Lung (tissue), 12 donors: ENCODE data around the gene HSD11B1. TPM values are rescaled to one million over a fixed set of nuclear protein-coding genes. Genes with fewer than 3 reads are reported as not detected.

Experiments
- ATAC-seq: fragments of 200-7000 bp; cut with Tn5 transposase; one replicate; pipeline ENCODE4 v1.9.1; 2020; ENCODE audit warnings: moderate number of reproducible peaks; ENCODE audit not compliant: insufficient read depth, low FRiP score
- DNase-seq, 3 donors: peaks; one replicate each; pipeline ENCODE4 v3.0.0-alpha.2; 2013 to 2017
- H3K27ac ChIP-seq, 2 donors: one replicate each; pipeline ENCODE4 v1.5.1; 2013; ENCODE audit warnings: mild to moderate bottlenecking in 2 of 2, moderate library complexity in 2 of 2, control low read depth in 1 of 2, inconsistent platforms in 1 of 2, low read depth in 1 of 2, low read length in 1 of 2
- H3K27me3 ChIP-seq, 3 donors: one replicate each; pipeline ENCODE4 v1.5.1; 2013; ENCODE audit warnings: low read length in 2 of 3; ENCODE audit not compliant: control insufficient read depth in 3 of 3, insufficient read depth in 3 of 3
- H3K36me3 ChIP-seq, 4 donors: one replicate each; pipeline ENCODE4 v1.5.1; 2013; ENCODE audit warnings: low read length in 4 of 4, mild to moderate bottlenecking in 1 of 4, moderate library complexity in 1 of 4; ENCODE audit not compliant: control insufficient read depth in 4 of 4, insufficient read depth in 4 of 4
- H3K4me1 ChIP-seq, 5 donors: one replicate each; pipeline ENCODE4 v1.5.1; 2013; ENCODE audit warnings: low read length in 5 of 5, mild to moderate bottlenecking in 2 of 5, moderate library complexity in 1 of 5; ENCODE audit not compliant: control insufficient read depth in 5 of 5, insufficient read depth in 5 of 5
- H3K4me3 ChIP-seq: one replicate; pipeline ENCODE4 v1.5.1; 2013; ENCODE audit warnings: mild to moderate bottlenecking, control low read depth, moderate library complexity
- H3K9ac ChIP-seq, 2 donors: one replicate each; pipeline ENCODE4 v1.5.1; 2013; ENCODE audit warnings: low read length in 2 of 2, control low read depth in 1 of 2; ENCODE audit not compliant: insufficient read depth in 1 of 2
- H3K9me3 ChIP-seq, 4 donors: one replicate each; pipeline ENCODE4 v1.5.1; 2013; ENCODE audit warnings: low read length in 3 of 4, mild to moderate bottlenecking in 1 of 4, moderate library complexity in 1 of 4; ENCODE audit not compliant: control insufficient read depth in 4 of 4, insufficient read depth in 3 of 4
- WGBS, 2 donors: extraction: QIAGEN DNeasy Blood & Tissue Kit; methylation state at CpG; one replicate each; pipeline ENCODE4 v1.1.7; 2013; 5-methylcytosine and 5-hydroxymethylcytosine counted together
- polyA plus RNA-seq, 2 donors: library from polyadenylated mRNA; stranded (reverse); fragments of 200-250 nt; gene quantifications; one replicate each; pipeline ENCODE4 v1.2.1, GENCODE V29; 2013
- total RNA-seq, 2 donors: library from RNA; depleted of rRNA in 1 of 2; stranded (reverse); fragments of >200 nt in 1 of 2; gene quantifications; one replicate each; pipeline ENCODE4 v1.2.1, GENCODE V29; 2014 to 2021
- TF ChIP-seq, protein P1 (sequence below): IDR thresholded peaks from 2 replicates; pipeline ENCODE4 v1.5.1; 2012; ENCODE audit warnings: mild to moderate bottlenecking; ENCODE audit errors: control extremely low read depth, extremely low read depth
- donor health status: control.
- donor health status: control.
- donor health status: Bipolar disorder and iron deficiency.
- donor health status: healthy.
- donor health status: DM: yes; HTN: yes; CAD: no.

The HSD11B1 gene
- total and polyA plus RNA-seq, 4 donors, result 6.5 to 74.6 (median 25.4) TPM

DNA sequence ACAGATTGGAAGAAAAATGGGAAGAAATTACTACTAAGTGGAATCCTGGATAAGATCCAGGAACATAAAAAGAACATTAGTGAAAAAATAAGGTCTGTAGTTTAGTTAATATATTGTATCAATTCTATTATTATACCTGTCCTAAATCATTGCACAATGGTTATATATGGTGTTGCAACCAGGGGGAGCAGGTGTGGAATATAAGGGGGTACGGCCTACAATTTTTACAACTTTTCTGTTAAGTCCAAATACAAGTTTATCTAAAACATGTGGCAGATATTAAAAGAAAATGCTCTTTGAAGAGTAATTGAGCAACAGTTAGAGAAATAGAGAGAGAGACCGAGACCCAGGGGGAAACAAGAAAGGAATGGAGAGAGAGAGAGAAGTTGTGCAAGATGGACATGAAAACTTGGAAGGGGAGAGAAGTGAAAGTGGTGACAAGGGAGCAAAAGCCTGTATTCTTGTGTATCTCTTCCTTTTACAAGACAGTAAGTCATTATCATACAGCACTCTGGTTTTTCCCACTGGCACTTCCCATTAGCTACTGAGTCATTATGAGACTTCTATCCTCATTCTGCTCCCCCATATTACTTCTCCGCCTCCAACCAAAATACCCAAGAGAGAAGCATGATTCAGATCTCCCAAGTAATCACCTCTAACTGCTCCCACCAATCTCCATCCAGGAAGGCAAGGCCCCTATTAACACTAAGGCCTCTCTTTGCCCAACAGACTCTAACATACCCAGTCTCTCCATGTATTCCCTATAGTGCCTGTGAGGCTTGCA, 29.0 kb downstream of the HSD11B1 start:
- WGBS, 2 donors, result 69 to 76% methylated on average over 3 of the region's 3 CpGs
- H3K9ac ChIP-seq, result no peak overlapping the region
- no peaks in the 10 kb centered on the region for H3K36me3 ChIP-seq
- peaks cover 0 to 3% (median 0%) of the 10 kb centered on the region in 3 donors for H3K27me3 ChIP-seq
- ATAC-seq (no peak), DNase-seq (no peak)
- no peak overlapping the region for H3K27ac ChIP-seq
- TF ChIP-seq, protein P1, sequence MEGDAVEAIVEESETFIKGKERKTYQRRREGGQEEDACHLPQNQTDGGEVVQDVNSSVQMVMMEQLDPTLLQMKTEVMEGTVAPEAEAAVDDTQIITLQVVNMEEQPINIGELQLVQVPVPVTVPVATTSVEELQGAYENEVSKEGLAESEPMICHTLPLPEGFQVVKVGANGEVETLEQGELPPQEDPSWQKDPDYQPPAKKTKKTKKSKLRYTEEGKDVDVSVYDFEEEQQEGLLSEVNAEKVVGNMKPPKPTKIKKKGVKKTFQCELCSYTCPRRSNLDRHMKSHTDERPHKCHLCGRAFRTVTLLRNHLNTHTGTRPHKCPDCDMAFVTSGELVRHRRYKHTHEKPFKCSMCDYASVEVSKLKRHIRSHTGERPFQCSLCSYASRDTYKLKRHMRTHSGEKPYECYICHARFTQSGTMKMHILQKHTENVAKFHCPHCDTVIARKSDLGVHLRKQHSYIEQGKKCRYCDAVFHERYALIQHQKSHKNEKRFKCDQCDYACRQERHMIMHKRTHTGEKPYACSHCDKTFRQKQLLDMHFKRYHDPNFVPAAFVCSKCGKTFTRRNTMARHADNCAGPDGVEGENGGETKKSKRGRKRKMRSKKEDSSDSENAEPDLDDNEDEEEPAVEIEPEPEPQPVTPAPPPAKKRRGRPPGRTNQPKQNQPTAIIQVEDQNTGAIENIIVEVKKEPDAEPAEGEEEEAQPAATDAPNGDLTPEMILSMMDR, result no peak
- no peak overlapping the region for H3K4me3 ChIP-seq
- H3K9me3 ChIP-seq, result no peaks in the 10 kb centered on the region
- peaks cover 0 to 9% (median 0%) of the 10 kb centered on the region in 5 donors for H3K4me1 ChIP-seq

- TF ChIP-seq, protein P1, result no peak
- DNase-seq (no peak), ATAC-seq (no peak)
- H3K4me3 ChIP-seq, result no peak overlapping the region
- peaks cover 0 to 3% (median 0%) of the 10 kb centered on the region in 3 donors for H3K27me3 ChIP-seq
- H3K9me3 ChIP-seq, result no peaks in the 10 kb centered on the region
- no peaks in the 10 kb centered on the region for H3K36me3 ChIP-seq
- no peak overlapping the region for H3K9ac ChIP-seq
- H3K27ac ChIP-seq, result no peak overlapping the region
- peaks cover 0 to 14% (median 0%) of the 10 kb centered on the region in 5 donors for H3K4me1 ChIP-seq
- 66 to 82% methylated on average over 3 of the region's 3 CpGs for WGBS, 2 donors
Observed at GRCh38 chr1:209736490-209737117, 32.0 kb downstream of the HSD11B1 start.

DNA sequence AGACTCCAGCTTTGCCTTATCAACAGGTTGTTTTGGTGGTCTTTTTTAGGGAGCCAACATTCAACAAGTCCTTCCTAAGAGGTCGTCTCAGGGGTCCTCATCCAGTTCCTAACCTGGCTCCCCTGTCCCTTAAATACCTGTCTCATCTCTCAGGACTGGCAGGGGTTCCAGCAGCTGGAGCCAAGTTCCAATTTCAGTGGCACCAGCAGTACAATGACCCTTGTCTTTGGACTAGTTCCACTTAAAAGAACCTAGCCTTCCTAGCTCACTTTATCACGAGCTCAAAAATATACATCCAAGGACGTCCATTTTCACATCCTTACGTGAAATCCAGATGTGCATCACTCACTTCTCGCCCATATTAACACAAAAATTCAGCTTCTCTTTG, 32.5 kb downstream of the HSD11B1 start:
- ATAC-seq (no peak), DNase-seq (no peak)
- Histone ChIP-seq H3K9ac (no peak overlapping the region), H3K9me3 (no peaks in the 10 kb centered on the region), H3K27ac (no peak overlapping the region), H3K4me3 (no peak overlapping the region), H3K27me3 (peaks cover 0 to 3% (median 0%) of the 10 kb centered on the region in 3 donors), H3K4me1 (peaks cover 0 to 14% (median 5%) of the 10 kb centered on the region in 5 donors), H3K36me3 (no peaks in the 10 kb centered on the region)
- 82 to 91% methylated on average over 5 of the region's 5 CpGs for WGBS, 2 donors
- TF ChIP-seq, protein P1, result no peak
